Right lobe of liver (tissue), 6 donors: ENCODE results near the gene GPRIN3. TPM values are rescaled to one million over a fixed set of nuclear protein-coding genes. Genes with fewer than 3 reads are reported as not detected.
"Not testable (repeated sequence)": the region's sequence is repeated elsewhere in the genome, so short reads cannot be mapped to it uniquely, and the experiment has no call there.

Experiments used
- ATAC-seq, 4 donors: fragments of 200-7000 bp; cut with Tn5 transposase; one replicate each; pipeline ENCODE4 v1.9.1; 2020; ENCODE audit warnings: mild to moderate bottlenecking in 4 of 4, moderate library complexity in 4 of 4
- DNase-seq, 3 donors: peaks; one replicate each; pipeline ENCODE4 v3.0.0-alpha.2; 2020
- H3K27ac ChIP-seq, 3 donors: fragments of 200-600 bp; one replicate each; pipeline ENCODE4 v1.8.0; 2022
- H3K27me3 ChIP-seq, 2 donors: fragments of 200-600 bp; one replicate each; pipeline ENCODE4 v1.8.0; 2022
- H3K36me3 ChIP-seq, 4 donors: fragments of 200-600 bp; sonication (generic) in 1 of 4; one replicate each; pipeline versions ENCODE4 v1.5.1 to v1.8.0; 2017 to 2022; ENCODE audit warnings: control low read depth in 1 of 4
- H3K4me1 ChIP-seq, 4 donors: fragments of 200-600 bp; sonication (generic) in 1 of 4; one replicate each; pipeline versions ENCODE4 v1.5.1 to v1.8.0; 2017 to 2022; ENCODE audit warnings: control low read depth in 1 of 4
- H3K4me3 ChIP-seq, 3 donors: fragments of 200-600 bp; one replicate each; pipeline ENCODE4 v1.8.0; 2022
- H3K9me3 ChIP-seq, 4 donors: fragments of 200-600 bp; sonication (generic) in 1 of 4; one replicate each; pipeline versions ENCODE4 v1.5.1 to v1.8.0; 2017 to 2022; ENCODE audit warnings: control low read depth in 1 of 4
- CTCF ChIP-seq, 4 donors: fragments of 200-600 bp in 3 of 4; fragments of 450-650 bp in 1 of 4; IDR thresholded peaks; one replicate each; pipeline versions ENCODE4 v1.5.1 to v1.8.0; 2016 to 2022; ENCODE audit warnings: antibody characterized with exemption in 4 of 4, mild to moderate bottlenecking in 2 of 4
- POLR2A ChIP-seq: fragments of 450-650 bp; IDR thresholded peaks from one replicate; pipeline ENCODE4 v1.6.1; 2017; ENCODE audit warnings: antibody characterized with exemption, mild to moderate bottlenecking
- WGBS: methylation state at CpG from one replicate; pipeline ENCODE4 v1.1.6; 2018; ENCODE audit warnings: low coverage, low lambda C conversion rate; ENCODE audit not compliant: insufficient coverage; ENCODE audit errors: missing lambda C conversion rate; 5-methylcytosine and 5-hydroxymethylcytosine counted together
- intact Hi-C, 2 donors: fragments of 100-400 bp; cut with DNase I; formaldehyde crosslinking; loops; one replicate each; pipeline versions ENCODE4 v1.11.2 to v1.14.1; 2022
- total RNA-seq, 6 experiments: library from RNA; depleted of rRNA in 2 of 6; stranded (reverse); fragments of >200 nt in 2 of 6; fragmentation: NEBNext Ultra II Directional in 3 of 6; extraction: Animal tissue kit (Norgen Biotek cat#: 25700) in 3 of 6; gene quantifications; one replicate each; pipeline versions ENCODE4 v1.1.0 to v1.2.4, GENCODE V29; 2016 to 2023
- donor health status: DM: no; HTN: yes; CAD: no.
- donor health status: DM: no; HTN: no; CAD: no.
- donor health status: DM: no; HTN: no; CAD: no.
- donor health status: DM: no; HTN: yes; CAD: no.
- donor health status: DM: no; HTN: yes; CAD: no.

GPRIN3 gene
- total RNA-seq, 6 experiments from 2014 or later: 0.29 to 7.9 (median 3.9) TPM

GRCh38 chr4:89256203-89256800 is 51.3 kb downstream of the GPRIN3 start:
- TF ChIP-seq CTCF (IDR thresholded peaks at IDR 0.05) (no peak), POLR2A (no peak)

GRCh38 chr4:89254847-89255246 is 52.8 kb downstream of the GPRIN3 start:
- H3K27ac ChIP-seq: no peak overlapping the region
- DNase-seq (peak in 1 of 3 donors; percentile 49), ATAC-seq (peak; percentile 86 to 93 (median 88))
- 2% methylated on average over 3 of the region's 3 CpGs for WGBS
- intact Hi-C loops: loop anchor here in 1 of 2 donors (10.0 kb wide), 1 partner anchor 180 kb away; no protein-coding TSS in a partner anchor
- no peaks in the 10 kb centered on the region for H3K36me3 ChIP-seq
- peaks cover 0 to 6% (median 0%) of the 10 kb centered on the region in 4 donors for H3K4me1 ChIP-seq
- H3K27me3 ChIP-seq: no peaks in the 10 kb centered on the region
- H3K4me3 ChIP-seq: no peak overlapping the region
- H3K9me3 ChIP-seq: no peaks in the 10 kb centered on the region
- TF ChIP-seq POLR2A: no peak
- peak; percentile 71 to 88 (median 84) for TF ChIP-seq CTCF (IDR thresholded peaks at IDR 0.05)

More at GRCh38 chr4:89256203-89256800, 51.3 kb downstream of the GPRIN3 start:
- Histone ChIP-seq H3K36me3 (no peaks in the 10 kb centered on the region), H3K4me3 (no peak overlapping the region), H3K27me3 (no peaks in the 10 kb centered on the region), H3K27ac (no peak overlapping the region), H3K9me3 (no peaks in the 10 kb centered on the region), H3K4me1 (peaks cover 0 to 5% (median 0%) of the 10 kb centered on the region in 4 donors)
- DNase-seq: no peak
- ATAC-seq: no peak
- intact Hi-C loops: loop anchor here in 1 of 2 donors (10.0 kb wide), 1 partner anchor 178 kb away; no protein-coding TSS in a partner anchor
- 59% methylated on average over 3 of the region's 3 CpGs for WGBS

- not testable (repeated sequence) for H3K36me3 ChIP-seq, H3K9me3 ChIP-seq, H3K4me3 ChIP-seq, DNase-seq, H3K27ac ChIP-seq, H3K4me1 ChIP-seq, H3K27me3 ChIP-seq, ATAC-seq
- intact Hi-C loops: loop anchor here in 1 of 2 donors (10.0 kb wide), 1 partner anchor 180 kb away; no protein-coding TSS in a partner anchor
- 76% methylated on average over 4 of the region's 4 CpGs for WGBS
These were observed 53.3 kb downstream of the GPRIN3 start for GRCh38 chr4:89254347-89254746.

GRCh38 chr4:89253935-89254334 is 53.7 kb downstream of the GPRIN3 start:
- DNase-seq (no peak), ATAC-seq (no peak)
- no peaks in the 10 kb centered on the region for H3K9me3 ChIP-seq
- no peak overlapping the region for H3K4me3 ChIP-seq
- 75% methylated on average over 1 of the region's 1 CpG for WGBS
- intact Hi-C loops: loop anchor here in 1 of 2 donors (10.0 kb wide), 1 partner anchor 181 kb away; no protein-coding TSS in a partner anchor
- H3K27ac ChIP-seq: no peak overlapping the region
- no peaks in the 10 kb centered on the region for H3K27me3 ChIP-seq
- H3K36me3 ChIP-seq: no peaks in the 10 kb centered on the region
- no peak for TF ChIP-seq POLR2A
- TF ChIP-seq CTCF (IDR thresholded peaks at IDR 0.05): no peak
- peaks cover 0 to 6% (median 0%) of the 10 kb centered on the region in 4 donors for H3K4me1 ChIP-seq

GRCh38 chr4:89253311-89253710 is 54.3 kb downstream of the GPRIN3 start:
- TF ChIP-seq CTCF (IDR thresholded peaks at IDR 0.05) (no peak), POLR2A (no peak)
- WGBS: 63% methylated on average over 4 of the region's 4 CpGs
- ATAC-seq (no peak), DNase-seq (no peak)
- Histone ChIP-seq H3K27me3 (no peaks in the 10 kb centered on the region), H3K4me1 (peaks cover 0 to 6% (median 0%) of the 10 kb centered on the region in 4 donors), H3K27ac (no peak overlapping the region), H3K4me3 (no peak overlapping the region), H3K9me3 (no peaks in the 10 kb centered on the region), H3K36me3 (no peaks in the 10 kb centered on the region)
- intact Hi-C loops: loop anchor here in 1 of 2 donors (10.0 kb wide), 1 partner anchor 181 kb away; no protein-coding TSS in a partner anchor
